HepG2 (cell line): ENCODE measurements around the gene SLC36A3. TPM values are rescaled to one million over a fixed set of nuclear protein-coding genes. Genes with fewer than 3 reads are reported as not detected.
A peak's percentile ranks its signal among the peaks of the same experiment; 100 is the strongest.

Source experiments
- DNMT1 ChIP-seq: sonication (generic); formaldehyde crosslinking; IDR thresholded peaks from 2 replicates; pipeline ENCODE4 v1.5.1; 2020; ENCODE audit warnings: mild to moderate bottlenecking, missing genetic modification reagents
- ESRRA ChIP-seq: sonication (generic); formaldehyde crosslinking; IDR thresholded peaks from 2 replicates; pipeline ENCODE4 v1.5.1; 2020; ENCODE audit warnings: mild to moderate bottlenecking, low read depth, missing genetic modification reagents
- GMEB2 ChIP-seq: IDR thresholded peaks from 2 replicates; pipeline ENCODE4 v1.6.1; 2016; ENCODE audit warnings: missing biosample characterization, missing genetic modification reagents, low read depth
- HNF1B ChIP-seq: sonication (generic); formaldehyde crosslinking; IDR thresholded peaks from 2 replicates; pipeline ENCODE4 v1.5.1; 2020; ENCODE audit warnings: mild to moderate bottlenecking, moderate library complexity, missing genetic modification reagents
- JUND ChIP-seq: sonication (generic); formaldehyde crosslinking; IDR thresholded peaks from 2 replicates; pipeline ENCODE4 v1.8.0; 2022; ENCODE audit warnings: mild to moderate bottlenecking, missing genetic modification reagents
- KLF15 ChIP-seq: sonication (generic); formaldehyde crosslinking; IDR thresholded peaks from 2 replicates; pipeline ENCODE4 v1.8.1; 2023; ENCODE audit warnings: borderline replicate concordance, mild to moderate bottlenecking, inconsistent platforms, missing genetic modification reagents, mixed read lengths
- MIER3 ChIP-seq: IDR thresholded peaks from 2 replicates; pipeline ENCODE4 v1.6.1; 2016; ENCODE audit warnings: missing compliant biosample characterization, borderline replicate concordance
- NCOA1 ChIP-seq: sonication (generic); formaldehyde crosslinking; IDR thresholded peaks from 2 replicates; pipeline ENCODE4 v1.9.0; 2021; ENCODE audit warnings: missing genetic modification reagents
- PAWR ChIP-seq: sonication (generic); formaldehyde crosslinking; IDR thresholded peaks from 2 replicates; pipeline ENCODE4 v1.4.0; 2020; ENCODE audit warnings: missing genetic modification reagents, mild to moderate bottlenecking, borderline replicate concordance
- RNF219 ChIP-seq: sonication (generic); formaldehyde crosslinking; IDR thresholded peaks from 2 replicates; pipeline ENCODE4 v1.5.0; 2020; ENCODE audit warnings: mild to moderate bottlenecking, missing genetic modification reagents
- SMC3 ChIP-seq: IDR thresholded peaks from 2 replicates; pipeline ENCODE4 v1.6.1; 2011; ENCODE audit warnings: low read length, improper control_type of control experiment
- SP2 ChIP-seq: sonication (generic); formaldehyde crosslinking; IDR thresholded peaks from 2 replicates; pipeline ENCODE4 v1.5.1; 2020; ENCODE audit warnings: mild to moderate bottlenecking, missing genetic modification reagents
- ZFP82 ChIP-seq: sonication (generic); formaldehyde crosslinking; IDR thresholded peaks from 2 replicates; pipeline ENCODE4 v1.5.1; 2020; ENCODE audit warnings: mild to moderate bottlenecking, missing genetic modification reagents, borderline replicate concordance
- ZFY ChIP-seq: sonication (generic); formaldehyde crosslinking; IDR thresholded peaks from 2 replicates; pipeline ENCODE4 v1.4.0; 2020; ENCODE audit warnings: missing genetic modification reagents
- ZMAT3 ChIP-seq: sonication (generic); formaldehyde crosslinking; conservative IDR thresholded peaks from 2 replicates; pipeline ENCODE4 v1.7.0; 2021; ENCODE audit warnings: missing genetic modification reagents
- ZNF282 ChIP-seq: fragments of 450-650 bp; IDR thresholded peaks from 2 replicates; pipeline ENCODE4 v1.6.1; 2018; ENCODE audit not compliant: partially characterized antibody
- ZNF337 ChIP-seq: sonication (generic); formaldehyde crosslinking; IDR thresholded peaks from 2 replicates; pipeline ENCODE4 v1.5.1; 2020; ENCODE audit warnings: missing genetic modification reagents, low read depth, mild to moderate bottlenecking, borderline replicate concordance
- ZNF441 ChIP-seq: sonication (generic); formaldehyde crosslinking; IDR thresholded peaks from 2 replicates; pipeline ENCODE4 v1.7.0; 2021; ENCODE audit warnings: missing genetic modification reagents, borderline replicate concordance
- ZNF501 ChIP-seq: sonication (generic); formaldehyde crosslinking; IDR thresholded peaks from 2 replicates; pipeline ENCODE4 v1.5.1; 2020; ENCODE audit warnings: mild to moderate bottlenecking, moderate library complexity, missing genetic modification reagents
- ZNF674 ChIP-seq: sonication (generic); formaldehyde crosslinking; IDR thresholded peaks from 2 replicates; pipeline ENCODE4 v1.5.0; 2020; ENCODE audit warnings: low read depth, mild to moderate bottlenecking, missing genetic modification reagents
- polyA plus RNA-seq, 8 experiments: library from polyadenylated mRNA; depleted of rRNA in 3 of 8; stranded (reverse) in 7 of 8; unstranded in 1 of 8; fragments of >200 nt; fragmentation: Illumina TruSeq in 4 of 8; extraction: Trizol in 4 of 8; gene quantifications; 2 replicates each; pipeline versions ENCODE4 v1.2.1 to v1.2.3, GENCODE V29; 2011 to 2016; ENCODE audit warnings: low read depth in 4 of 8, missing spikeins in 1 of 8, mixed read lengths in 1 of 8; ENCODE audit not compliant: insufficient read depth in 1 of 8
- total RNA-seq, 5 experiments: library from RNA; depleted of rRNA; stranded (reverse); fragments of >200 nt; fragmentation: Illumina TruSeq; extraction: Trizol; gene quantifications; 2 replicates each; pipeline ENCODE4 v1.2.3, GENCODE V29; 2016; ENCODE audit warnings: low read depth in 1 of 5
- TF ChIP-seq, protein P1 (sequence below): sonication (generic); formaldehyde crosslinking; IDR thresholded peaks from 2 replicates; pipeline ENCODE4 v1.4.0; 2020; ENCODE audit warnings: missing genetic modification reagents, borderline replicate concordance
- TF ChIP-seq, protein P2 (sequence below): sonication (generic); formaldehyde crosslinking; IDR thresholded peaks from 2 replicates; pipeline ENCODE4 v1.8.0; 2022; ENCODE audit warnings: missing genetic modification reagents, mild to moderate bottlenecking, inconsistent platforms, borderline replicate concordance

The SLC36A3 gene
- total and polyA plus RNA-seq, 2 of the 13 experiments (the other 11 are each of a cell fraction or from before 2014, with no cell fraction given) = not detected

- no peak for TF ChIP-seq ESRRA (CRISPR knock-in tag)
- no peak for TF ChIP-seq ZFP82 (CRISPR knock-in tag)
- TF ChIP-seq, protein P1, sequence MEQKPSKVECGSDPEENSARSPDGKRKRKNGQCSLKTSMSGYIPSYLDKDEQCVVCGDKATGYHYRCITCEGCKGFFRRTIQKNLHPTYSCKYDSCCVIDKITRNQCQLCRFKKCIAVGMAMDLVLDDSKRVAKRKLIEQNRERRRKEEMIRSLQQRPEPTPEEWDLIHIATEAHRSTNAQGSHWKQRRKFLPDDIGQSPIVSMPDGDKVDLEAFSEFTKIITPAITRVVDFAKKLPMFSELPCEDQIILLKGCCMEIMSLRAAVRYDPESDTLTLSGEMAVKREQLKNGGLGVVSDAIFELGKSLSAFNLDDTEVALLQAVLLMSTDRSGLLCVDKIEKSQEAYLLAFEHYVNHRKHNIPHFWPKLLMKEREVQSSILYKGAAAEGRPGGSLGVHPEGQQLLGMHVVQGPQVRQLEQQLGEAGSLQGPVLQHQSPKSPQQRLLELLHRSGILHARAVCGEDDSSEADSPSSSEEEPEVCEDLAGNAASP = peak; percentile 36; the same call in 1 of the 2 replicates
- no peak; the same call in 1 of the 2 replicates for TF ChIP-seq NCOA1 (CRISPR knock-in tag)
- no peak for TF ChIP-seq MIER3
- no peak for TF ChIP-seq ZMAT3 (CRISPR knock-in tag)
- no peak for TF ChIP-seq SP2 (CRISPR knock-in tag)
- TF ChIP-seq GMEB2 (CRISPR knock-in tag) = no peak
- no peak for TF ChIP-seq KLF15
- TF ChIP-seq SMC3 = 0 out of 2 replicates have a peak, but pooled peaks have one; percentile 25
- no peak for TF ChIP-seq DNMT1 (CRISPR knock-in tag)
- TF ChIP-seq ZNF441 = no peak
- TF ChIP-seq, protein P2, sequence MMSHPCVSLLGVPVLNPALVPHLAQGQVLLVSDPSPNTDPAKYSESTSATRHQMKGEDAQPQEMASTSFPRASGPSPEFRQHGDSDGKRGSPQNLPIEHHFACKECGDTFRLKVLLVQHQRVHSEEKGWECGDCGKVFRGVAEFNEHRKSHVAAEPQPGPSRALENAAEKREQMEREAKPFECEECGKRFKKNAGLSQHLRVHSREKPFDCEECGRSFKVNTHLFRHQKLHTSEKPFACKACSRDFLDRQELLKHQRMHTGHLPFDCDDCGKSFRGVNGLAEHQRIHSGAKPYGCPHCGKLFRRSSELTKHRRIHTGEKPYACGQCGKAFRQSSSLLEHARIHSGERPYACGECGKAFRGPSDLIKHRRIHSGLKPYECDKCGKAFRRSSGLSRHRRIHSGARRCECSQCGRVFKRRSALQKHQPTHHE (CRISPR knock-in tag) = no peak
- no peak for TF ChIP-seq ZNF337
- TF ChIP-seq ZNF282 = no peak
- no peak for TF ChIP-seq RNF219 (CRISPR knock-in tag)
- no peak for TF ChIP-seq PAWR (CRISPR knock-in tag)
- TF ChIP-seq HNF1B (CRISPR knock-in tag) = peak; percentile 45; the same call in 1 of the 2 replicates
- peak; percentile 44; the same call in 1 of the 2 replicates for TF ChIP-seq ZFY (CRISPR knock-in tag)
- TF ChIP-seq JUND (CRISPR knock-in tag) = no peak
- TF ChIP-seq ZNF674 (CRISPR knock-in tag) = no peak
- TF ChIP-seq ZNF501 (CRISPR knock-in tag) = peak; percentile 73
Measured at GRCh38 chr5:151234476-151235238, 68.9 kb downstream of the SLC36A3 start (continued).
